HG03175 (cell line): ENCODE results near the gene UBE2E1.
"Not testable (repeated sequence)": the region's sequence is repeated elsewhere in the genome, so short reads cannot be mapped to it uniquely, and the experiment has no call there.

Experiments used
- ATAC-seq: cut with Tn5 transposase; IDR thresholded peaks from one replicate; pipeline ENCODE4 v1.9.1; 2021; ENCODE audit warnings: mild to moderate bottlenecking, moderate library complexity; ENCODE audit not compliant: unreplicated experiment

The UBE2E1 gene

DNA sequence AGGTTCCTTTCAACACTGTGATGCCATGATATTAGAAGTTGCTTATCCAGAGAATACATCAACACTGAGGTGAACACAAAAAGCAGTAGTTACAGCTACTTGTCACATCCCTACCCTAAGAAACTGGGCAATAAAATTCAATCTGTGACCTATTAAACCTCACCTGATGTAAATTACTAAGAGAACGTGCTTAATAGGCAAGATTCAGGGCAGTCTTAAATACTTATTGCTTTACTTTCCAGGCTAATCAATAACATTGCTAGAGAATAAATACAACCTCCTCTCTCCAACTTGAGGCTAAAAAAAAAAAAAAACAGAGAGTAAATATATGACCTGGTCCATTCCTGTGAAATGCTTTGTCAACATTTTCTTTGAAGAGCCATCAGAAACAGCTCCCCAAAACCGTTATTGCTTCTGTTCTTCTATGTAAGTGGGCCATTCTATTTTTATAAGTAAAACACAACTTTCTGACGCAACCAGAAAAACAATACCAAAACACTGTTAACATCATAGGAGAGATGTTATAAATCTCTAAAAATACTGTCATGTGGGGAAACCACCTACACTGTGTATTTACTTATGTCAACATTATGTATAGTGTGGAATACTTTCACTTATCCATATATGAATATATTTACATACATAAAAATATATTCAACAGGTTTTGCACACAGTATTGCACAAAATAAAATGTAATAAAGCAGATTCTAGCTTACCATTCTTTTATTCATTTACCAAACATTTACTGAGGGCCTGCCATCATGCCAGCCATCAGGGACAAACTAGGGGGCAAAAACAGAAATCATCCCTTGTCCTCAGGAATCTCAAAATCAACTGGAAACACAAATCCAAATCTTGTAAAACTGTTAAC lies 108.4 kb downstream of the UBE2E1 start:
- no peak for ATAC-seq

DNA sequence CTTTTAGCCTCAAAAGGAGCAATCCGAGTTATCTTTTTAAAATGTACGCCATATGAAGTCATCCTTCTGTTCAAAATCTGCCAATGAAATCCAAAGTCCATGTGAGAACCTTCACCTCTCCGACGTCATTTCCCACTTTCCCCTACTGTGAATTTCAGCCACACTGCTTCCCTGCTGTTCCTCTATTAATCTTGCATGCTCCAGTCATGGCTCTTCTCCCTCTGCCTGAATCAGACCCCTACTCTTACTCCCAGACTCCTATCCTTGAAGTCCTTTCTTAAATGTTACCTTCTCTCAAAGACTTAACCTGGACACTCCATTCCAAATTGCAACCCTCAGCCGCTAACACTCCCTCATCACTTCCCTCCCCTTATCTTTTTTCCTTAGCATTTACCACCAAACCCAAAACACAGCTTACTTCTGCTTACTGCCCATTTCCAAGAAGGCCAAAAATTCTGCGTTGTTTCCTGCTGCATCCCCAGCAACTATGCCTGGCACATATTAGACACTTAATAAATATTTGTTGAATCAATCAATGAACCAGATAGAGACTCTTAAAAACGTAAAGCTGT lies 109.9 kb downstream of the UBE2E1 start:
- ATAC-seq: no peak

DNA sequence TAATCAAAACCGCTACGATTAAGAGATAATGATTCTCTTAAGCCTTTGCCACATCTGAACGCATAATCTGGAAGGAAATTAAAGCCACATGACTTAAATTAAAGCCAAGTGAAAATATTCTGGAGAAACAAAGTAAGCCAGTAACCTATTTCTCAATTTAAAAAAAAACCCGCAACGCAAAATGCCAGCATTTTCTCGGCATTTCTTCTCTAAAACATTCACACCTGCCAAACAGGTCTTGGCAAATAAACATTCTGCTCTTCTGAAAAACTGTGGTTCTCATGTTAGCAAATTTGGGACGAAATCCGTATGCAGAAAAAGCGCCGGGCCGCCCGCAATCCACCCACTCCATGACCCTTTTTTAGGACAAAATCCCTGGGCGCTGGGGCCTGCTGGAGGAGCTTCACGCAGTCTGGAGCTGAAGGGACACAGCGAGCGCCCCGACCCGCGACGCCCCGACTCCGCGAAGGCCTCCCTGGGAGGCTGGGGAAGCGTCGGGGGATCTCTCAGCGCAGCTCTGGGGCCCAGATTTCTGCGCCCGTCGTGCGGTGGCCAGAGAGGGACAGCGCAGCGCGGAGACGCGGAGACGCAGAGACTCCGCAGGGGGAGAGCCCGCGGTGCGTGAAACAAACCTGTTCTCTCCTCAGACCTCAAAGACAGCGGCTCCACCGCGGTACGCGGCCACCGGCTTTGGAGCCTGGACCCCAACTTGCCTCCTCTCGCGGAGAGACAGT lies 110.6 kb downstream of the UBE2E1 start:
- peak; percentile 52 for ATAC-seq

DNA sequence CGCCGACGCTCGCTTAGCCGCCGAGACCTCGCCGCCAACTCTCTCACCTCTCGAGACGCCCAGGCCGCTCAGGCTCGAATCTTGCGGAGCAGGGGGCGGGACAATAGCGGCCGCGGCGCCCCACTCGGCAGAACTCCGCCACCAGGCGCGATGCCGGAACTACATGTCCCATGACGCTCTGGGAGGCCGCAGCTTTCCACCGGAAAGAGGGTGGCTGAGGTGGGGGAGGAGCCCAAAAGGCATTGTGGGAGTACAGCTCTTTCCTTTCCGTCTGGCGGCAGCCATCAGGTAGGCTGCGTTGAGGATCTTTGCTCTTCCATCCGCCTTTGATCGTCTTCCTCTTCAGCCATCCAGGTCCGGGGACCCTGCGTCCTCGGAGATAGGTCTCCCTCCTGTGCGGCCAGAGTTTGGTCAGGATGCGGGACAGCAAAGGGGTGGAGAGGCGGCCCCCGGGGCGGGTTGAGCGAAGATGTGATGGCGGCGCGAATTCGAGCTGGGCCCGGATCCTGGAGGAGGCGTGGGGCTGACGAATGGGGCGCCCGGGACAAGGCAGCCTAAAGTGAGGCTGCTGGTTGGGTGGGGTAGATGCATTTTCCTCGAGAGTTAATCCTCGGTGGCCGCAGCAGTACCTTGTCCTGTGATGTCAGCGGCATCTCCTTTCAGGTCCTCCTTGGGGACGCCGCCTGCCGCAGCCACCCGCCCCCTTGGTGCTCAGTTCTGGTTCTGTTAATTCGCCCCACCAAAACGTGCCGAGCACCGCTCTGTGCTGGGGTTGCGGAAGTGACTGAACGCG lies 111.3 kb downstream of the UBE2E1 start, which contains the start of the genes NKIRAS1 and RPL15:
Gene NKIRAS1, minus strand, starts transcription at position 105 of the 793 bp plus-strand sequence. CDS start 6,086 bp downstream, outside the sequence.
Gene RPL15, plus strand, starts transcription at position 247 of the 793 bp plus-strand sequence. CDS start 728 bp downstream, outside the sequence.
- ATAC-seq: peak; percentile 93

DNA sequence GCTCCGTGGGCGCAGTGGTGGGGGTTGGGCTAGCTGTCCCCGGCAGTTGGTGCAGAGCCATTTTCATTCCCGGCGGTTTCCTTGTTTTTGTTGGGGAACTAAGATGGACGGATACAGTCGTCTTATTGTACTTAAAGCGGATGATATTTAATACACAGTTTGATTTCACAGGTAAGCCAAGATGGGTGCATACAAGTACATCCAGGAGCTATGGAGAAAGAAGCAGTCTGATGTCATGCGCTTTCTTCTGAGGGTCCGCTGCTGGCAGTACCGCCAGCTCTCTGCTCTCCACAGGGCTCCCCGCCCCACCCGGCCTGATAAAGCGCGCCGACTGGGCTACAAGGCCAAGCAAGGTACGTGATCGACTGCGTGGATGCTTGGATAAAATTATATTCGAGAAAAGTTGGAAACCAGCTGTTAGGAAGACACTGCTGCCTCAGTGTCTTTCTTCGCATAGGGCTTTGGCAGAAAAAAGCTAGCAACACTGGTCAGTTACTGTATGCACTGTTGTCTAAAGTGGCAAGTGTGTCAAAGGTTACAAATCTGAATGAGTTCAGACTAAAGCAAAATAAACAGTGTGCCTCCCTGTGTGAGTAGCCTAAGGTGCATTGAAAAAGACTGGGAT lies 112.0 kb downstream of the UBE2E1 start:
- not testable (repeated sequence) for ATAC-seq

DNA sequence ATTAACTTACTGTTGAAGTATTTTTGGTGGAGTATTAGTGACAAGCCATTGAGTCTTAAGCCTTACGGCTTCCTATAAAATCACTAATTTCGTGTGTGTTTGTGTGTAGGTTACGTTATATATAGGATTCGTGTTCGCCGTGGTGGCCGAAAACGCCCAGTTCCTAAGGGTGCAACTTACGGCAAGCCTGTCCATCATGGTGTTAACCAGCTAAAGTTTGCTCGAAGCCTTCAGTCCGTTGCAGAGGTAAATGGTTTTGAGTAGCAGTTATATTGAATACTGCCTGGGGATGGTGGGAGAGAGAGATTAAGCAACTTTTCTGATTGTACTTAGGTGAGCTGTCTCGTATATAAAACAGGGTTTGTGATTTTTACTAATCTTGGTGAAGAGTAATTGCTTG lies 112.6 kb downstream of the UBE2E1 start:
- ATAC-seq: not testable (repeated sequence)

DNA sequence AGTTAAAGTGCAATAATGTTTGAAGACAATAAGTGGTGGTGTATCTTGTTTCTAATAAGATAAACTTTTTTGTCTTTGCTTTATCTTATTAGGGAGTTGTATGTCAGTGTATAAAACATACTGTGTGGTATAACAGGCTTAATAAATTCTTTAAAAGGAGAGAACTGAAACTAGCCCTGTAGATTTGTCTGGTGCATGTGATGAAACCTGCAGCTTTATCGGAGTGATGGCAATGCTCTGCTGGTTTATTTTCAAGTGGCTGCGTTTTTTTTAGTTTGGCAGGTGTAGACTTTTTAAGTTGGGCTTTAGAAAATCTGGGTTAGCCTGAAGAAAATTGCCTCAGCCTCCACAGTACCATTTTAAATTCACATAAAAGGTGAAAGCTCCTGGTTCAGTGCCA lies 113.9 kb downstream of the UBE2E1 start:
- ATAC-seq: no peak

DNA sequence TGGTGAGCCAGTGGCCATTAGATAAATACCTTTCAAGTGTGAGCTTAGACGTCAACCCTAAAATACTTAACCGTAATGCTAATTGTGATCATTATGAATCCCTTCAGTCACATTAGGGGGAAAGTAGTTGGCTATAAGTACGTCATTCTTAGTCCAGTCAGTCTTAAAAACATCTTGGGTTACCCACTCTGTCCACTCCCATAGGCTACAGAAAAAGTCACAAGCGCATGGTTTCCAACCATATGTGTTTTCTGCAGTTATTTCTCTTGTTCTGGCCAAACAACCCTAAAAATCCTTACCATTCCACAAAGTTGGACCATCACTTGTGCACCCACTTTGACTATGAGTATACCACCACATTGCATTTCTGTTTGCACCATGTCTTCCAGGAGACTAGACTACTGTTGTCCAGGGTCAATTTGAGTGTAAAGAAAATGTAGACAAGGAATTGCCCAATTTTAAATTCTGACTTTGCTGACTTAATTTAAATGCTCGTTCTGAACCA lies 114.4 kb downstream of the UBE2E1 start:
- ATAC-seq: no peak

DNA sequence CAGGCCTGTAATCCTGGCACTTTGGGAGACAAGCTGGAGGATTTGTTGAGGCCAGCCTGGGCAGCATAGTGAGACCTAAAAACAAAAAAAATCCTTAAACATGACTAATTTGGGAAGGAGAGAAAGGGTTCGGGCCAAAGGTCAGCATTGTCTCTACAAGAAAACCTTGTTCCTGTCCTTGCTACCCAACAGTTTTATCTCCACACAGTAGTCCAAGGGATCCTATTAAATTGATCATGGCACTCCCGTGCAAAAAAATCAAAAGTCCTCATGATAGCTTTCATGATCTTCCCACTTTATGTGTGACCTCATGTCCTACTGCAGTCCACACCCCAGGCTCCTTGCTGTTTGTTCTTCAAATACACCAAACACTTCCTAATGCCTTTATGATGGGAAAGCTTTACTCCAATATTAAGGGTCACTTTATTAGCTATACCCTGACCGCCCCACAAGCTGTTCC lies 115.3 kb downstream of the UBE2E1 start:
- no peak for ATAC-seq

DNA sequence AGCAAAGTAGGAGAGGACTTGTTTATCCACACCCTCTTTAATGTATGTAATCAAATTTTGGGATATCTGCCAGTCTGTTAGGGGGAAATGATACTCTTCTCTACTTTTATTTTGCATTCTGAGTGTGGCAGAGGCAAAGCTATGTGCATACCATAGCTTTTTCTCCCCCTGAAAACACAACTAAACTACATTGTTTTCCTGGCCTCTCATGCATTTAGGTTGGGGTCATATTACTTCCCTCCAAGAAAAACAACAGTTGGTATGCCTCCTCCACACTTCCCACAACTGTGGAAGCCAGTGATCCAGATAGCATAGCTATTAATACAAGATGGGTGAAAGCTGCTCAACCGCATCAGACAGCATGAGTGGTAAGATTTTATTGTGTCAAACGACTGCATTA lies 118.0 kb downstream of the UBE2E1 start:
- no peak for ATAC-seq

DNA sequence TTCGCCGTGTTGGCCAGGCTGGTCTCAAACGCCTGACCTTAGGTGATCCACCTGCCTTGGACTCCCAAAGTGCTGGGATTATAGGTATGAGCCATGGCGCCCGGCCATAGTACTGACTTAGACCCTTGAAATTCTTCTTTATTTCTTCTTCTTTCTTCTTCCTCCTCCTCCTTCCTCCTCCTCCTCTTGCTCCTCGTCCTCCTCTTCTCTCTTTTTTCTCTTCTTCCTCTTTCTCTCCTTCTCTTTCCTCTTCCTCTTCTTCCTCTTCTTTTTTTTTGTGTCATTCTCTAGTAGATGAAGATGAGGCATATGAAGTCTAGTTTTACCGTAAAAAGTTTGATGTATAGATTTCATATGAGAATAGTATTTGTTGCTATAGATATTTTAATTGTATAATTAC lies 120.5 kb downstream of the UBE2E1 start:
- no peak for ATAC-seq

DNA sequence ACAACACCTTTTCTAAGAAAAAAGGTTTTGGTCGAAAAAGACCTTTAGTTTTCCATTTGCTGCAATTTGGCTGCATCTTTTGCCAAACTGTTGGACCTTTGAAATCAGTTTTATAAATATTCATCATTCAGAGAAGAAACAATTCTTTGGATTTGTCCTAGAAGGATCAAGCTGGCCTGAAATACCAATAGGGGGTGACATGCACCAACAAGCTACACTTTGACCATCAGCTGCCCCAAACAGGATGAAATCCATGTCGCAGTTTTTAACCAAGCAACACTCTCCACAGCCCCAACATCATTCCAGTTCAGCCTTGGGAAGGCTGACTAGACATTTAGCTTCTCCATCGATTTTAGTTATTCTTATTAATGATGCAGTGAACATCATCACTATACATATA lies 121.0 kb downstream of the UBE2E1 start:
- no peak for ATAC-seq

DNA sequence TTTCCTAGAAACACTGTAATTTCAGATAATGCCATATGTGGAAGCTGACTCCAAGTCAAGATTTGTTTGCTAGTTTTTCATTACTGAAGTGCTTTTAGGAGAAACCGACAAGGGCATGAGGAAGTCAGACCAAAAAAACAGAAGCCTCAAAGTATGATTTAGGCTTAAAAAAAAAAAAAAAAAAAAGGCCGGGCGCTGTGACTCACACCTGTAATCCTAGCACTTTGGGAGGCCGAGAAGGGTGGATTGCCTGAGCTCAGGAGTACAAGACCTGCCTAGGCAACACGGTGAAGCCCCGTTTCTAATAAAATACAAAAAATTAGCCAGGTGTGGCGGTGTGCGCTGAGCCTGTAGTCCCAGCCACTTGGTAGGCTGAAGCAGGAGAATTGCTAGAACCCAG lies 122.8 kb downstream of the UBE2E1 start:
- ATAC-seq: no peak

DNA sequence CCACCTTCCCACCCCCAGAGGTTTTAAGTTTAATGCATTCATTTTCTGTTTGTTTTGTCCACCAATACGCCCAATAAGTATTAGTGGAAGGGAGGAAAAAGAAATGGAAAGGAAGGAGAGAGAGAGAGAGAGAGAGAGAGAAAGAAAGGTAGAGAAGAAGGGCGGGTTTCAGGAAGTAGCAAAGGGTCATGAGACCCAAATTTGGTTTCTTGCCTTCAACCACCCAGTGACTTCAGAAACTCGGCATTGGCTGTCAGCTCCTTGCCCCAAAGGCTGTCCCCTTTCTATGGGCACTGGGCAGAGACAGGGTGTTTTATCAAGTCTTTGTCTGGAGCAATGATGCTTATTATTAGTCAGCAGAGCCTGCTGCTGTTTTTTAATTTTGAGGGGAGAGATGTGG lies 125.8 kb downstream of the UBE2E1 start:
- ATAC-seq: no peak

DNA sequence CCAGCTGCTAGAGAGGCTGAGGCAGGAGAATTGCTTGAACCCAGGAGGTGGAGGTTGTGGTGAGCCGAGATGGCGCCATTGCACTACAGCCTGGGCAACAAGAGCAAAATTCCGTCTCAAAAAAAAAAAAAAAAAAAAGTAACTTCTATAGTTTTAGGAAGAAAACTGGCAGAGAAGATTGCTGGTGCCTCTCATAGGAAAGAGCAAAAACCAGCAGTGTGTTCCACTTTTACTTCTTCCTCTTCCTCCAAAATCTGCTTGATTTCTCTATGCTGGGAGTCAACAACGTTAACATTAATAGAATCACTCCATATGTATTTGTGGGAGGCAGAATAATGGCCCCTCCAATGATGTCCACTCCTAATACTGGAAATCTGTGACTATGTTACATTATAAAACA lies 126.8 kb downstream of the UBE2E1 start:
- no peak for ATAC-seq

DNA sequence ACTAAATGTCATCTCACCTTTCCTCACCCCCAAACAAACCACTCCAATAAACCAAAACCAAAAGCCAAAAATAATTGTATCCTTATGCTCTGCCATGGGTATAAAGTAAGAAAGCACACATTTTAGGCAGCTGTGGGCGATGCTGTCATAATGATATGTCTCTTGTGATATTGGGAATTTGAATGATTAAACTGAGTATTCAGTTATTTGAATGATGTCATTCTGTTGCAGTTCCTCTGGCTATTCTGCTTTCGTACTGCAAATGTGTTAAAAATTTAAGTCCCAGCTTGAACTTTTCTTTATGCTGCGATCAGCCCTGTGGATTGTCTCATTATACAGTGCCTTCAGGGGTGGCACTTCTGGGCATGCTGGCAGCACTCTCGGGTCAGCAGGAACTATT lies 128.5 kb downstream of the UBE2E1 start:
- ATAC-seq: no peak

DNA sequence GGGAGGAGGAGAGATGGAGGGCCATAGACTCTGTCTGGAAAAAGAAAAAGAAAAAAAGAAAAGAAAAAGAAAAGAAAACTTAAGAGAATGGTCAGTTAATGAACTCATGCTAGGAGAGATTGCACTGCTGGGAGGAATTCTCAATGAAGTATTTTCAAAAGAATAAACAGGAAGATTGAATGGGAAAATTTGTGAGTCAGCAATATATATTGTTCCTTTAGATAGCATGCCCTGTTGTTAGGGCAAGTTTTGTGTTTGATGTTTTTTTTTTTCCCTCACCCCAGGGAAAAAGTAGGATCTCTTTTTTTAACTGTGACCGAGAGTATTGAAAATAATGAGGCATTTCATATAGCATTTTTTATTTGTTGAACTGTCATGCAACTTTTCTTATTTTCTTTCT lies 131.5 kb downstream of the UBE2E1 start:
- ATAC-seq: no peak

DNA sequence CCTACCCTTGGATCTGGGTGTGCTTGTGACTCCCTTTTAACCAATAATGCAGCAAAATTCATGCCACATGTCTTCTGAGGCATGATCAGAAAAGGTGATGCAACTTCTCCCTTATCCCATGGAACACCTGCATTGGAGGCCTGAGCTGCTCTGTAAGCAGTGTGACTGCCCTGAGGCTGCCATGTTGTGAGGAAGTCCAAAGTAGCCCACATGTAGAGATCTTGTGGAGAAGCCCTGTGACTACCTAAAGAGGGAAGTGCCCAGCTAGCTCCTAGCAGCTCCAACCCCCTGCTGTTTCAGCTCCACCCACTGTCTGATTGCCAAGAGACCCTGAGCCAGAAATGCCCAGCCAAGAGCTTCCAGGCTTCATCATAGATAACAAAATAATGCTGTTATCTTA lies 132.9 kb downstream of the UBE2E1 start:
- ATAC-seq: no peak

DNA sequence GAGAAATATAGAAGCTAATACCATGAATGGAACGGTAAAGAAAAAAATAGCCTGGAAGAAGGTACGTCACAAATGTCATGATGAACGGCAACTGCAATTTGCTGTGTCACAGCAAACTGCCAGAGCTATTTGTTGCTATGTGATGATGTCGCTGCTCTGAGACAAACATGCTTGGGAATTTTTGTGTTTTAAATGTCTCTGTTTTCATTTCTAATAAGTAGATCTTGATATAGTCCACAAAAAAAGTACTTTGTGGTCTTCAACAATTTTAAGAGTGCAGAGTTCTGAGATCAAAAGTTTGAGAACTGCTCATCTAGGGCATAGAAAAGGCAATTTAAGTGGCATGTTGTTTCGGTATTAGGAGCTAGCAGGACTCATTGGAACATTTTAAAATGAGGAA lies 135.0 kb downstream of the UBE2E1 start:
- ATAC-seq: no peak
